K562 (cell line): Measurements from ENCODE around the gene PRKCB. TPM values are rescaled to one million over a fixed set of nuclear protein-coding genes. Genes with fewer than 3 reads are reported as not detected.
A peak's percentile ranks its signal among the peaks of the same experiment; 100 is the strongest.

Experiments used
- E2F6 ChIP-seq, 2 experiments: IDR thresholded peaks; 2 replicates each; pipeline ENCODE4 v1.6.1; 2011; ENCODE audit warnings: borderline replicate concordance in 1 of 2, control low read depth in 1 of 2, low read depth in 1 of 2, low read length in 1 of 2, mild to moderate bottlenecking in 1 of 2, mixed read lengths in 1 of 2, moderate library complexity in 1 of 2; ENCODE audit not compliant: insufficient read depth in 1 of 2, insufficient read length in 1 of 2, poor library complexity in 1 of 2, severe bottlenecking in 1 of 2; ENCODE audit errors: extremely low read depth in 1 of 2
- GATA2 ChIP-seq: sonication (generic); formaldehyde crosslinking; IDR thresholded peaks from 2 replicates; pipeline ENCODE4 v1.4.0; 2020; ENCODE audit warnings: mild to moderate bottlenecking, missing genetic modification reagents
- GATAD2A ChIP-seq: fragments of 450-650 bp; IDR thresholded peaks from 2 replicates; pipeline ENCODE4 v1.6.1; 2017
- GTF2F1 ChIP-seq: IDR thresholded peaks from 2 replicates; pipeline ENCODE4 v1.6.1; 2011; ENCODE audit warnings: low read depth, low read length, improper control_type of control experiment
- HMG20A ChIP-seq: fragments of 450-650 bp; formaldehyde crosslinking; conservative IDR thresholded peaks from 2 replicates; pipeline ENCODE4 v1.4.0; 2020; ENCODE audit warnings: mild to moderate bottlenecking, mixed read lengths
- JUNB ChIP-seq: fragments of 450-650 bp; formaldehyde crosslinking; conservative IDR thresholded peaks from 2 replicates; pipeline ENCODE4 v1.4.0; 2020; ENCODE audit warnings: mild to moderate bottlenecking
- KLF13 ChIP-seq: fragments of 450-650 bp; IDR thresholded peaks from 2 replicates; pipeline ENCODE4 v1.6.1; 2016; ENCODE audit warnings: missing genetic modification characterization, low read depth, mild to moderate bottlenecking, missing compliant biosample characterization, moderate library complexity, borderline replicate concordance
- NFE2 ChIP-seq: IDR thresholded peaks from 2 replicates; pipeline ENCODE4 v1.6.1; 2014; ENCODE audit warnings: antibody characterized with exemption, low read depth
- NKRF ChIP-seq: fragments of 450-650 bp; IDR thresholded peaks from 2 replicates; pipeline ENCODE4 v1.6.1; 2016; ENCODE audit warnings: borderline replicate concordance
- OTX1 ChIP-seq: fragments of 450-650 bp; formaldehyde crosslinking; IDR thresholded peaks from 2 replicates; pipeline ENCODE4 v1.4.0; 2022; ENCODE audit warnings: mild to moderate bottlenecking
- PHB2 ChIP-seq: fragments of 450-650 bp; IDR thresholded peaks from 2 replicates; pipeline ENCODE4 v1.6.1; 2017; ENCODE audit warnings: low read depth
- RCOR1 ChIP-seq, 2 experiments: IDR thresholded peaks; 2 replicates each; pipeline ENCODE4 v1.6.1; 2012; ENCODE audit warnings: low read depth in 2 of 2, low read length in 2 of 2, borderline replicate concordance in 1 of 2, improper control_type of control experiment in 1 of 2
- SIN3A ChIP-seq, 2 experiments: fragments of 150-350 bp in 1 of 2; IDR thresholded peaks; 2 replicates each; pipeline ENCODE4 v1.6.1; 2011 to 2016; ENCODE audit warnings: borderline replicate concordance in 2 of 2, low read depth in 2 of 2, low read length in 2 of 2, mild to moderate bottlenecking in 2 of 2, moderate library complexity in 2 of 2; ENCODE audit not compliant: control insufficient read depth in 1 of 2
- SIX5 ChIP-seq, 2 experiments: IDR thresholded peaks; 2 replicates each; pipeline ENCODE4 v1.6.1; 2011; ENCODE audit warnings: low read length in 2 of 2, borderline replicate concordance in 1 of 2, low read depth in 1 of 2, mild to moderate bottlenecking in 1 of 2, moderate library complexity in 1 of 2; ENCODE audit not compliant: insufficient read depth in 1 of 2
- TRIM28 ChIP-seq: fragments of 450-650 bp; IDR thresholded peaks from 2 replicates; pipeline ENCODE4 v1.6.1; 2017
- ZFPM2 ChIP-seq: fragments of 250-450 bp; sonication (Bioruptor Pico); IDR thresholded peaks from 2 replicates; pipeline ENCODE4 v1.5.1; 2022; ENCODE audit warnings: mild to moderate bottlenecking
- ZKSCAN8 ChIP-seq: fragments of 200-800 bp; sonication (Bioruptor generic); IDR thresholded peaks from 2 replicates; pipeline ENCODE4 v1.6.1; 2016; ENCODE audit warnings: missing genetic modification characterization, missing compliant biosample characterization
- ZNF232 ChIP-seq: sonication (generic); formaldehyde crosslinking; IDR thresholded peaks from 2 replicates; pipeline ENCODE4 v1.8.0; 2022; ENCODE audit warnings: mild to moderate bottlenecking, missing genetic modification reagents
- ZNF253 ChIP-seq: fragments of 250-450 bp; sonication (Bioruptor Pico); conservative IDR thresholded peaks from 2 replicates; pipeline ENCODE4 v1.6.1; 2021; ENCODE audit warnings: mild to moderate bottlenecking
- ZNF282 ChIP-seq: sonication (generic); formaldehyde crosslinking; IDR thresholded peaks from 2 replicates; pipeline ENCODE4 v1.8.1; 2023; ENCODE audit warnings: missing genetic modification reagents
- polyA plus RNA-seq, 8 experiments: library from polyadenylated mRNA; depleted of rRNA in 4 of 8; stranded (reverse) in 5 of 8; unstranded in 3 of 8; fragments of >200 nt; fragmentation: Nextera tagmentation in 2 of 8; fragmentation: Illumina TruSeq in 1 of 8; extraction: Ambion mirVana in 2 of 8; extraction: Trizol in 1 of 8; gene quantifications; 2 replicates each; pipeline versions ENCODE4 v1.2.1 to v1.2.3, GENCODE V29; 2011 to 2014; ENCODE audit warnings: inconsistent platforms in 1 of 8, missing spikeins in 1 of 8
- total RNA-seq, 7 experiments: library from RNA; depleted of rRNA in 6 of 7; stranded (reverse); fragments of >200 nt in 6 of 7; fragmentation: Illumina TruSeq in 2 of 7; extraction: Trizol in 2 of 7; gene quantifications; 2 replicates each; pipeline versions ENCODE4 v1.2.1 to v1.2.3, GENCODE V29; 2011 to 2021; ENCODE audit warnings: low replicate concordance in 1 of 7
- TF ChIP-seq, protein P1 (sequence below): conservative IDR thresholded peaks from 2 replicates; pipeline ENCODE4 v1.6.1; 2011; ENCODE audit warnings: low read depth, mild to moderate bottlenecking, low read length; ENCODE audit not compliant: control insufficient read depth
- TF ChIP-seq, protein P2 (sequence below), 2 experiments: fragments of 450-650 bp; conservative IDR thresholded peaks; 2 replicates each; pipeline ENCODE4 v1.6.1; 2017; ENCODE audit warnings: mild to moderate bottlenecking in 2 of 2, moderate library complexity in 2 of 2

PRKCB gene
- total and polyA plus RNA-seq, 9 of the 15 experiments (the other 6 are each of a cell fraction or from before 2014, with no cell fraction given) = 49.9 to 276 (median 148) TPM

- TF ChIP-seq NKRF = peak; percentile 46; the same call in 1 of the 2 replicates
- no peak for TF ChIP-seq SIX5 (IDR thresholded peaks at IDR 0.05; ENCODE audit: borderline replicate concordance in 1 of 2, insufficient read depth in 1 of 2, low read depth in 1 of 2, low read length in 2 of 2)
- TF ChIP-seq HMG20A = no peak
- TF ChIP-seq RCOR1 (IDR thresholded peaks at IDR 0.05; ENCODE audit: borderline replicate concordance in 1 of 2, low read depth in 2 of 2, low read length in 2 of 2) = 0 out of 4 replicates have a peak, but pooled peaks of 1 of the 2 experiments have one; percentile 21
- no peak for TF ChIP-seq ZNF282 (CRISPR knock-in tag)
- TF ChIP-seq ZKSCAN8 = no peak
- TF ChIP-seq PHB2 = no peak
- no peak for TF ChIP-seq ZFPM2 (CRISPR knock-in tag)
- no peak for TF ChIP-seq NFE2
- no peak for TF ChIP-seq JUNB (CRISPR knock-in tag)
- TF ChIP-seq, protein P1, sequence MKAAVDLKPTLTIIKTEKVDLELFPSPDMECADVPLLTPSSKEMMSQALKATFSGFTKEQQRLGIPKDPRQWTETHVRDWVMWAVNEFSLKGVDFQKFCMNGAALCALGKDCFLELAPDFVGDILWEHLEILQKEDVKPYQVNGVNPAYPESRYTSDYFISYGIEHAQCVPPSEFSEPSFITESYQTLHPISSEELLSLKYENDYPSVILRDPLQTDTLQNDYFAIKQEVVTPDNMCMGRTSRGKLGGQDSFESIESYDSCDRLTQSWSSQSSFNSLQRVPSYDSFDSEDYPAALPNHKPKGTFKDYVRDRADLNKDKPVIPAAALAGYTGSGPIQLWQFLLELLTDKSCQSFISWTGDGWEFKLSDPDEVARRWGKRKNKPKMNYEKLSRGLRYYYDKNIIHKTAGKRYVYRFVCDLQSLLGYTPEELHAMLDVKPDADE = no peak
- no peak for TF ChIP-seq GTF2F1
- no peak for TF ChIP-seq ZNF232 (CRISPR knock-in tag)
- TF ChIP-seq, protein P2, sequence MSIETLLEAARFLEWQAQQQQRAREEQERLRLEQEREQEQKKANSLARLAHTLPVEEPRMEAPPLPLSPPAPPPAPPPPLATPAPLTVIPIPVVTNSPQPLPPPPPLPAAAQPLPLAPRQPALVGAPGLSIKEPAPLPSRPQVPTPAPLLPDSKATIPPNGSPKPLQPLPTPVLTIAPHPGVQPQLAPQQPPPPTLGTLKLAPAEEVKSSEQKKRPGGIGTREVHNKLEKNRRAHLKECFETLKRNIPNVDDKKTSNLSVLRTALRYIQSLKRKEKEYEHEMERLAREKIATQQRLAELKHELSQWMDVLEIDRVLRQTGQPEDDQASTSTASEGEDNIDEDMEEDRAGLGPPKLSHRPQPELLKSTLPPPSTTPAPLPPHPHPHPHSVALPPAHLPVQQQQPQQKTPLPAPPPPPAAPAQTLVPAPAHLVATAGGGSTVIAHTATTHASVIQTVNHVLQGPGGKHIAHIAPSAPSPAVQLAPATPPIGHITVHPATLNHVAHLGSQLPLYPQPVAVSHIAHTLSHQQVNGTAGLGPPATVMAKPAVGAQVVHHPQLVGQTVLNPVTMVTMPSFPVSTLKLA (conservative IDR thresholded peaks at IDR 0.05) = peak in 1 of 2 experiments; percentile 38; a peak in 1 of 4 replicates
- no peak for TF ChIP-seq KLF13
- TF ChIP-seq E2F6 (IDR thresholded peaks at IDR 0.05; ENCODE audit: borderline replicate concordance in 1 of 2, extremely low read depth in 1 of 2, insufficient read depth in 1 of 2, insufficient read length in 1 of 2, low read depth in 1 of 2, low read length in 1 of 2, poor library complexity in 1 of 2, severe bottlenecking in 1 of 2) = peak in 1 of 2 experiments; percentile 29
- no peak for TF ChIP-seq ZNF253 (CRISPR knock-in tag)
- no peak for TF ChIP-seq GATAD2A
- no peak for TF ChIP-seq TRIM28
- TF ChIP-seq SIN3A (IDR thresholded peaks at IDR 0.05; ENCODE audit: borderline replicate concordance in 2 of 2, control insufficient read depth in 1 of 2, low read depth in 2 of 2, low read length in 2 of 2) = peak in 1 of 2 experiments; percentile 40; a peak in 1 of 4 replicates
- no peak for TF ChIP-seq GATA2
- TF ChIP-seq OTX1 (CRISPR knock-in tag) = no peak
These were observed 12.2 kb downstream of the PRKCB start (continued) for GRCh38 chr16:23847948-23848347.
